Adrenal gland (tissue), 5 donors: ENCODE data around the gene ACBD6.

Source experiments
- CTCF ChIP-seq, 6 experiments: fragments of 450-650 bp in 4 of 6; fragments of 200-600 bp in 2 of 6; sonication (generic) in 1 of 6; IDR thresholded peaks; 1 replicate in 5 of 6; 2 replicates in 1 of 6; pipeline versions ENCODE4 v1.5.1 to v1.8.0; 2016 to 2021; ENCODE audit warnings: antibody characterized with exemption in 6 of 6, mild to moderate bottlenecking in 2 of 6, moderate library complexity in 1 of 6
- POLR2A ChIP-seq, 2 donors: fragments of 450-650 bp; IDR thresholded peaks; one replicate each; pipeline ENCODE4 v1.6.1; 2017; ENCODE audit warnings: antibody characterized with exemption in 2 of 2, mild to moderate bottlenecking in 2 of 2, moderate library complexity in 1 of 2
- donor health status: DM: no; HTN: no; CAD: no.

DNA sequence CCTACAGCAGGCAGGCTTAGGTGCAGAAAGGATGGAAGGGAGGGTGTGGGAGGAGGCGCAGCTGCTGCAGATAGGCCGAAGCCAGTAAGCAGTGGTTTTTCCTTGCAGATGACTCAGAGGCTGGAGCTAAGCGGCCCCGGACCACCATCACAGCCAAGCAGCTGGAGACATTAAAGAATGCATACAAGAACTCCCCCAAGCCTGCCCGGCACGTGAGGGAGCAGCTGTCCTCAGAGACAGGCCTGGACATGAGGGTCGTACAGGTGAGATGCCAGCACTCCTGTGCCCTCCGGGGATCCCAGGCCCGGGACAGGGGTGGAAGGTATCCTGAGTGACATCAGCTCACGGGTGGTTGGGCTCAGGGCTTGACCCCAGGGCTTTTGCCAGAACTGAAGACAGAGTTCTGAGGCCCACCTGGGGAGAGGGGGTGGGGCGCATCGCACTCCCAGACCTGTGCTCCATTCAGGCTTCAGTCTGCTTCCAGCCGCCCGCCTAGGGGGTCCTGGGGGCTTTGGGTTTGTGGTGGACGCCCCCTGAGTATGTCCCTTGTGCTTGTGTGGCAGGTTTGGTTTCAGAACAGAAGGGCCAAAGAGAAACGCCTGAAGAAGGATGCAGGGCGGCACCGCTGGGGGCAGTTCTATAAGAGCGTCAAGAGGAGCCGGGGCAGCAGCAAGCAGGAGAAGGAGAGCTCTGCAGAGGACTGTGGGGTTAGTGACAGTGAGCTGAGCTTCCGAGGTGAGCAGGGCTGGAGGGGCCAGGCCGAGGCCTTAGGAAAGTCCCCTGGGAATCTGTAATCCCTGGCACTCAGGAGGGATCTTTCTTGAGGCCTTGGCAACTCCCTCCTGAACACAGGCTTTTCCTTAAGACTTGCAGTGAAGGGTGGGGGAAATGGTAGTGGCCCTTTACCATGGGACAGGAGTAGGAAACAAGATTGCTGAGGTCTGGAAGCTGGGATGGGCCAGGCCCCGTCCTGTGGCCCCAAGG, 230.8 kb downstream of the ACBD6 start:
- no peak for TF ChIP-seq CTCF (IDR thresholded peaks at IDR 0.05)
- no peak for TF ChIP-seq POLR2A (IDR thresholded peaks at IDR 0.05)
